ENCODE results near the gene PDGFB. TPM values are rescaled to one million over a fixed set of nuclear protein-coding genes. Genes with fewer than 3 reads are reported as not detected.
"Not testable (repeated sequence)": the region's sequence is repeated elsewhere in the genome, so short reads cannot be mapped to it uniquely, and the experiment has no call there.

Gene PDGFB
- total and polyA plus RNA-seq, 4 donors = 5.9 to 18.3 (median 13.9) TPM

DNA sequence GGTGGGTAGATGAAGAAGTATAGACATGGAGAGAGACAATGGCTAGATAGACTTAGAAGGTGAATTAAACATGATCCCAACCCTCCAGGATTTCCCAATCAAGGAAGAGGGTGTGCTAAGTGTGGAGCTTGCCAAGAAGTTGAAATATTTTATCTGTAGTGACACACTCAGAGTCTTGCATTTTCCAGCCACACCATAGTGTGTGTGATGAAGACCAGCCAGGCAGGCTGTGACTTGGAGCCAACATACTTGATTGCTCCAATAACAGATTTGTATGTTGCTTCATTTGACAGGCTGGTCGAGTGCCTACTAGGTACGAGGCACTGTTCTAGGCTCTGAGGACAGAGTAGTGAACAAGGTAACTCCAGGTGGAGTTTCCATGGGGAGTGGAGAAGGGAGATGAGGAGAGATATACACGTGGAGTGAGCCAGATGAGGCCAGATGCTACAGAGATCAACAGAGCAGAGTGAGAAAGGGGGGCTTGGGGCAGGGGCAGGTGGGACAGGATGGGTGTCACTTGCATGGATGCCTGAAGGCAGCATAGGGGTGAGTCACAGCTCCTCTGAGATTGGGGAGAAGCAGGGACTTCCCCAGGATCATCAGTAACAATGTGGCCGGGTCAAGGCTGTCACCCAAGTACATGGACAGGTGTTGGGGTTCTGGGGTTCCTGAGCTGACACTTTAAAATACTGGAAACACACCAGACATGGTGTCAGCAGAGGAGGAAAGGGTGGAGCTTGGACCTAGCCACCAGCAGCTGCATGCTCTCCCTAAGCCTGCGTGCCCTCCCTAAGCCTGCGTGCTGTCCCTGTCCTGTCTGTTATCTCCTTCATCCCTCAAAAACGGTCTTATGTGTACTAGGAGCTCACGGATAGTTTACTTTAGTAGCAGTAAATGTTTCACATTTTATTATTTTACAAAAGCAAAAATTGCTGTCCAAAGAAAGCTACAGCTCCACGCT, 23.6 kb downstream of the PDGFB start:
- H3K4me3 ChIP-seq (ENCODE audit: low read depth, low read length) = no peak overlapping the region
- DNase-seq (ENCODE audit: low read depth in 4 of 6, low spot score in 6 of 6) = no peak
- H3K36me3 ChIP-seq (ENCODE audit: control insufficient read depth, insufficient read depth, low read length) = peaks cover 23% of the 10 kb centered on the region
- no peaks in the 10 kb centered on the region for H3K27me3 ChIP-seq (ENCODE audit: control insufficient read depth, insufficient read depth, low read length)
- 85% methylated on average over 5 of the region's 9 CpGs for WGBS (ENCODE audit: insufficient coverage)
- H3K9me3 ChIP-seq (ENCODE audit: control insufficient read depth, insufficient read depth, low read length) = no peaks in the 10 kb centered on the region
- no peaks in the 10 kb centered on the region for H3K4me1 ChIP-seq (ENCODE audit: control insufficient read depth, insufficient read depth, low read length)
- H3K27ac ChIP-seq (ENCODE audit: low read depth, low read length) = no peak overlapping the region

DNA sequence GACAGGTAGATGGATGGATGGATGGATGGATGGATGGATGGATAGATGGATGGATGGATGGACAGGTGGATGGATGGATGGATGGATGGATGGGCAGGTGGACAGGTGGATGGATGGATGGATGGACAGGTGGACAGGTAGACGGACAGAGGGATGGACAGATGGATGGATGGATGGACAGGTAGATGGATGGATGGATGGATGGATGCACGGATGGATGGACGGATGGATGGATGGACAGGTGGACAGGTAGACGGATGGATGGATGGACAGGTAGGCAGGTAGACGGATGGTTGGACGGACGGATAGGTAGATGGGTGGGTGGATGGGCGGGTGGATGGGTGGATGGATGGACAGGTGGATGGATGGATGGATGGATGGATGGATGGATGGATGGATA, 24.3 kb downstream of the PDGFB start:
- Histone ChIP-seq H3K4me1 (ENCODE audit: control insufficient read depth, insufficient read depth, low read length) (no peaks in the 10 kb centered on the region), H3K27ac (ENCODE audit: low read depth, low read length) (no peak overlapping the region), H3K36me3 (ENCODE audit: control insufficient read depth, insufficient read depth, low read length) (peaks cover 19% of the 10 kb centered on the region), H3K4me3 (ENCODE audit: low read depth, low read length) (no peak overlapping the region), H3K9me3 (ENCODE audit: control insufficient read depth, insufficient read depth, low read length) (no peaks in the 10 kb centered on the region), H3K27me3 (ENCODE audit: control insufficient read depth, insufficient read depth, low read length) (no peaks in the 10 kb centered on the region)
- DNase-seq (ENCODE audit: low read depth in 4 of 6, low spot score in 6 of 6) = no peak
- 97% methylated on average over 7 of the region's 8 CpGs for WGBS (ENCODE audit: insufficient coverage)

DNA sequence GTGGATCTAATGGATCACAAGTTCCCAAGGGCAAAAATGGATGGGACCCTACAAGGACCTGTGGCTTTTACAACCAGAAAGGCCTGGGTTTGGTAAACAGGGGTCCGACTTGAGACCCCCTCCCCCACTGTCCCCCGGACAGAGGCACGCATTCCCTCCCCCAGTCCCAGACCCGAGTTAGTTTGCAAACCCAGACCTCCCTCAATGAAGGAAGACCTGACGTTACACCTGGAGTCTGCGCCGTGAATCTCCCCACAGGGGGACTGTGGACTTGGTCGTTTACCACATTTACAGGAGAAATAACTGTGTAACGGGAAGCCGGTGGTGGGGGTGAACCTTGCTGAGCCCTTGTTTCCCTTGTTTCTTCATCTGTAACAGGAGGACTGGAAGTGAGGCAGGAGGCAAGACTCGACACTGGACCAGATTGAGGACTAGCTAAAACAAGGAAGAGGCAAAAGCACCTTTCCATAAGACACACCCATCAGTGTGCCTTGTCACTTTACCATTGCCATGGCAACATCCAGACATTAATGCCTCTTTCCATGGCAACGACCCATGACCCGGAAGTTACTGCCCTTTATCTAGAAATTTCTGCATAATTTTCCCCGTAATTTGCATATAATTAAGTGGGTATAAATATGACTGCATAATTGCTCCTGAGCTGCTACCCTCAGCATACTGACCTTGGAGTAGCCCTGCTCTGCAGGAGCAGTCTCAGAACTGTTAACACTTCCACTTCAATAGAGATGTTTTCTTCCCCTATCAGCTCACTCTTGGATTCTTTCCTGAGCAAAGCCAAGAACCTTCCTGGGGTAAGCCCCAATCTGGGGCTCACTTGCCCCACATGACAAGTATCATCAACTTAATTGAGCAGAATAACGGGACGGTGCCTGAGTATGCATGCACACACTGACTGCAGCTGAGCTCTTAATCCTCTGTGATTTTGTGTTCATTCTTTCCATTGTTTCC, 25.4 kb downstream of the PDGFB start:
- H3K36me3 ChIP-seq (ENCODE audit: control insufficient read depth, insufficient read depth, low read length) = peaks cover 8% of the 10 kb centered on the region
- H3K27me3 ChIP-seq (ENCODE audit: control insufficient read depth, insufficient read depth, low read length) = no peaks in the 10 kb centered on the region
- H3K27ac ChIP-seq (ENCODE audit: low read depth, low read length) = no peak overlapping the region
- DNase-seq (ENCODE audit: low read depth in 4 of 6, low spot score in 6 of 6) = peak in 1 of 6 donors; percentile 66
- WGBS (ENCODE audit: insufficient coverage) = 50% methylated on average over 8 of the region's 16 CpGs
- H3K9me3 ChIP-seq (ENCODE audit: control insufficient read depth, insufficient read depth, low read length) = no peaks in the 10 kb centered on the region
- H3K4me1 ChIP-seq (ENCODE audit: control insufficient read depth, insufficient read depth, low read length) = no peaks in the 10 kb centered on the region
- H3K4me3 ChIP-seq (ENCODE audit: low read depth, low read length) = no peak overlapping the region

DNA sequence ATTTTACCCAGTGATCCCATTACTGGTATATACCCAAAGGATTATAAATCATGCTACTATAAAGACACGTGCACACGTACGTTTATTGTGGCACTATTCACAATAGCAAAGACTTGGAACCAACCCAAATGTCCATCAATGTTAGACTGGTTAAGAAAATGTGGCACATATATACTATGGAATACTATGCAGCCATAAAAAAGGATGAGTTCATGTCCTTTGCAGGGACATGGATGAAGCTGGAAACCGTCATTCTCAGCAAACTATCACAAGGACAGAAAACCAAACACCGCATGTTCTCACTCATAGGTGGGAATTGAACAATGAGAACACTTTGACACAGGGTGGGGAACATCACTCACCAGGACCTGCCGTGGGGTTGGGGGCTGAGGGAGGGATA, 26.4 kb downstream of the PDGFB start:
- H3K4me1 ChIP-seq (ENCODE audit: control insufficient read depth, insufficient read depth, low read length); H3K36me3 ChIP-seq (ENCODE audit: control insufficient read depth, insufficient read depth, low read length); H3K4me3 ChIP-seq (ENCODE audit: low read depth, low read length); H3K9me3 ChIP-seq (ENCODE audit: control insufficient read depth, insufficient read depth, low read length); DNase-seq (ENCODE audit: low read depth in 4 of 6, low spot score in 6 of 6); H3K27me3 ChIP-seq (ENCODE audit: control insufficient read depth, insufficient read depth, low read length); H3K27ac ChIP-seq (ENCODE audit: low read depth, low read length): not testable (repeated sequence)
- WGBS (ENCODE audit: insufficient coverage) = 88% methylated on average over 1 of the region's 6 CpGs

DNA sequence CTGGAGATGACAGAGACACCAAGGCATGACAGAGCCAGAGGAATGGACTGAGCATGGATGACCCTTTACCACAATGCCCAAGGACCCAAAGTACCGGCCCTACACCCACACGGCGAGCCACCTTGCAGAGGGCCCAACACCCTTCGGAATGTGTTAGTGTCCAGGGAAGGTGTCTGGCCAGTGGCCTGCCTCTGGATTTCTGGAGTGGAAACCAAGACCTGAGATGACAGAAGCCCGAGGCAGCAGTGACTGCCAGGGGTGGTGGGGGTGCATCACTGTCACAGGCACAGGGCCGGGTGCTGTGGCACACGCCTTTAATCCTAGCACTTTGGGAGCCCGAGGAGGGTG, 28.7 kb downstream of the PDGFB start:
- Histone ChIP-seq H3K4me3 (ENCODE audit: low read depth, low read length) (no peak overlapping the region), H3K36me3 (ENCODE audit: control insufficient read depth, insufficient read depth, low read length) (no peaks in the 10 kb centered on the region), H3K4me1 (ENCODE audit: control insufficient read depth, insufficient read depth, low read length) (no peaks in the 10 kb centered on the region), H3K9me3 (ENCODE audit: control insufficient read depth, insufficient read depth, low read length) (no peaks in the 10 kb centered on the region), H3K27ac (ENCODE audit: low read depth, low read length) (no peak overlapping the region), H3K27me3 (ENCODE audit: control insufficient read depth, insufficient read depth, low read length) (no peaks in the 10 kb centered on the region)
- WGBS (ENCODE audit: insufficient coverage) = 96% methylated on average over 8 of the region's 8 CpGs
- DNase-seq (ENCODE audit: low read depth in 4 of 6, low spot score in 6 of 6) = no peak

DNA sequence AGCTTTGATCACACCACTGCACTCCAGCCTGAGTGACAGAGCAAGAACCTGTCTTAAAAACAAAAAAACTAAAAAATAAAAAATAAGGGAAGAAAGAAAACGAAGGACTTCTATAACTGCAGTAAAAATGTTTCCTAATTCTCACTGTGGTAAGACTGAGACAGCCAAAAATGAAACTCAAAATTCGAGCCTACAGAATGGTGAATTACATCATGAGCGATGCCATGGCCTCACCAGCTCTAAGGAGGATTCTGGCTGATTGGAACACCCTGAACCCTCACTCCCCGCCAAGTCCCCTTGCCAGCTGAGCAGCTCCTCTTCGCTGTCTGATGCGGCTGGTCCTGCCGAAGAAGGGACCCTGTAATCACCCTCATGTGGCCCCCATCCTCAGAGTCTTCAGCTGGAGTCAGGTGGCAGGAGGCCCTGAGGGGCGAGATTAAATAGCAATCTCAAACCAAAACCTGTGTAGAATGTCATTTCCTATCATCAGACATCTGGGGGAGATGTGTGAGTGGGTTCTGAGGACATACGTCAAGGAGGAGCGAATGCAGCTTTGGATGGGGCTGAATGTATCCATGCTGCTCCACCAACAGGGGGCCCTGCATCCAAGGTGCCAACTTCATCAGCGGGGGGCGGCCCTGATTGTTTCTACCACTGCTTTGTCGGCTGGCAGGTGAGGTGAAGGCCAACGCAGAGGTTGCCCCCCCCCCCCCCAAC, 29.2 kb downstream of the PDGFB start:
- no peaks in the 10 kb centered on the region for H3K27me3 ChIP-seq (ENCODE audit: control insufficient read depth, insufficient read depth, low read length)
- no peak overlapping the region for H3K4me3 ChIP-seq (ENCODE audit: low read depth, low read length)
- WGBS (ENCODE audit: insufficient coverage) = 55% methylated on average over 10 of the region's 14 CpGs
- H3K36me3 ChIP-seq (ENCODE audit: control insufficient read depth, insufficient read depth, low read length) = no peaks in the 10 kb centered on the region
- no peak overlapping the region for H3K27ac ChIP-seq (ENCODE audit: low read depth, low read length)
- H3K9me3 ChIP-seq (ENCODE audit: control insufficient read depth, insufficient read depth, low read length) = no peaks in the 10 kb centered on the region
- no peak for DNase-seq (ENCODE audit: low read depth in 4 of 6, low spot score in 6 of 6)
- no peaks in the 10 kb centered on the region for H3K4me1 ChIP-seq (ENCODE audit: control insufficient read depth, insufficient read depth, low read length)

DNA sequence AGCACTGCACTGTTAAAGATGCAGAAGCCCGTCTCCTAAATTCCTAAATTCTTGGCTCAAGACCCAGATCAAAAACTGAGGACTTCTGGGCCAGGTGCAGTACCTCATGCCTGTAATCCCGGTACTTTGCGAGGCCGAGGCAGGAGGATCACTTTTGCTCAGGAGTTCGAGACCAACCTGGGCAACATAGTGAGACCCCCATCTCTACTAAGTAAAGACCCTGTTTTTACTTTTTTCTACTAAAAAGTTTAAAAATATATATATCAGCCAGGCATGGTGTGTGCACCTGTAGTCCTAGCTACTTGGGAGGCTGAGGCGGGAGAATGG, 29.7 kb downstream of the PDGFB start:
- no peaks in the 10 kb centered on the region for H3K27me3 ChIP-seq (ENCODE audit: control insufficient read depth, insufficient read depth, low read length)
- WGBS (ENCODE audit: insufficient coverage) = 51% methylated on average over 2 of the region's 6 CpGs

DNA sequence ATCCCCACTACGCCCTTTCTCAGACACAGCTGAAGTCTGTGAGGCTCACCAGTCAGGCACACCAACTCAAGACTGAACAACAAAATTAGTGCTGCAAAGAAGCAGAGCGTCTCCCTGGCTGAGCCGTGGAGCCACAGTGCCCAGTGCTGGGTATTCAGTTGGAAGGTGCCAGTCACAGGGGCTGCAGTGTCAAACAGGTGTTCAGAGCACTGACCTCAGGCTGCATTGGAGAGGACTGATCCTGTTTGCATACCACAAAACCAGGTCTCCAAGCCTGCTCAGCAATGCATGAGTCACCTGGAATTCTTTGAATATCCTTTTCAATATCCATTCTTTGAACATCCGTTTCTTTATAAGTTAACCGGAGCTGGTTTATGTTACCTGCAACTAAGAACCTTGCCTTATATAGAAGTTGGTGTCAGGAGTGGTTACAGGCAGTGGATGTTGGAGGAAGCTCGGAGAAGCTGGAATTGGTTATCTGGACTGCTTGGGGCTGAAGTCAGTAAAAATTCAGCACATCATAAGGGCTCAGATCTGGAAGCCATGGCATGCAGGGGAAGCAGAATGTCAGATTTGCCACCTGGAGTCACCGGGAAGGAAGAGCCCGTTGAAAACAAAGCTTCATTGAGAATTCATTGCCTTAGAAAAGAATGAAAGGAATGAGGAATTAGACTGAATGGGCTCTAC, 30.3 kb downstream of the PDGFB start:
- WGBS (ENCODE audit: insufficient coverage) = 50% methylated on average over 6 of the region's 8 CpGs
- no peaks in the 10 kb centered on the region for H3K9me3 ChIP-seq (ENCODE audit: control insufficient read depth, insufficient read depth, low read length)
- H3K4me3 ChIP-seq (ENCODE audit: low read depth, low read length) = no peak overlapping the region
- H3K27ac ChIP-seq (ENCODE audit: low read depth, low read length) = no peak overlapping the region
- no peak for DNase-seq (ENCODE audit: low read depth in 4 of 6, low spot score in 6 of 6)
- H3K27me3 ChIP-seq (ENCODE audit: control insufficient read depth, insufficient read depth, low read length) = no peaks in the 10 kb centered on the region
- no peaks in the 10 kb centered on the region for H3K36me3 ChIP-seq (ENCODE audit: control insufficient read depth, insufficient read depth, low read length)
- H3K4me1 ChIP-seq (ENCODE audit: control insufficient read depth, insufficient read depth, low read length) = no peaks in the 10 kb centered on the region

More for the DNA sequence above, 29.7 kb downstream of the PDGFB start:
- H3K27ac ChIP-seq (ENCODE audit: low read depth, low read length) = no peak overlapping the region
- H3K4me3 ChIP-seq (ENCODE audit: low read depth, low read length) = no peak overlapping the region
- H3K36me3 ChIP-seq (ENCODE audit: control insufficient read depth, insufficient read depth, low read length) = no peaks in the 10 kb centered on the region
- H3K4me1 ChIP-seq (ENCODE audit: control insufficient read depth, insufficient read depth, low read length) = no peaks in the 10 kb centered on the region
- no peaks in the 10 kb centered on the region for H3K9me3 ChIP-seq (ENCODE audit: control insufficient read depth, insufficient read depth, low read length)
- no peak for DNase-seq (ENCODE audit: low read depth in 4 of 6, low spot score in 6 of 6)

DNA sequence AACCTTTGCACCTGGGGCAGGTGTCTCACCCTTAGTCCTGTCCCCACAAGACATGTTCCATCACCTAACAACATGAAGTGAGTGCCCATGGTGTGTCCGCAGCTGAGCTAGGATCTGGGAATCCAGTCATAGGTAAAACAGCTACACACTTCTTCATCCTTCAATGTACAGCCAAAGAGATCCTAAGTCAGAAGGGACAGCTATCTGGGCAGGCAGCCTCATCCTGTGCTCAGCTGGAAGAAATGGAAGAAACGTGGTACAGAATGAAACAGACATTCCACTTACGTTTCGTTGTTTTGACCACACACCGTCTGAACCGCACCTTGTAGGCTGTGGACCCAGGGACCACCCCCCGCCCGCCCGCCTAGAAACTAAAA, 30.8 kb downstream of the PDGFB start:
- 82% methylated on average over 9 of the region's 9 CpGs for WGBS (ENCODE audit: insufficient coverage)
- no peak for DNase-seq (ENCODE audit: low read depth in 4 of 6, low spot score in 6 of 6)
- no peaks in the 10 kb centered on the region for H3K4me1 ChIP-seq (ENCODE audit: control insufficient read depth, insufficient read depth, low read length)

More for the DNA sequence above, 30.8 kb downstream of the PDGFB start:
- H3K27me3 ChIP-seq (ENCODE audit: control insufficient read depth, insufficient read depth, low read length) = no peaks in the 10 kb centered on the region
- H3K9me3 ChIP-seq (ENCODE audit: control insufficient read depth, insufficient read depth, low read length) = no peaks in the 10 kb centered on the region
- H3K27ac ChIP-seq (ENCODE audit: low read depth, low read length) = no peak overlapping the region
- H3K36me3 ChIP-seq (ENCODE audit: control insufficient read depth, insufficient read depth, low read length) = no peaks in the 10 kb centered on the region
- no peak overlapping the region for H3K4me3 ChIP-seq (ENCODE audit: low read depth, low read length)

Measured in spinal cord (tissue), 10 donors.